ENCODE measurements around the gene TMEM198.

DNA sequence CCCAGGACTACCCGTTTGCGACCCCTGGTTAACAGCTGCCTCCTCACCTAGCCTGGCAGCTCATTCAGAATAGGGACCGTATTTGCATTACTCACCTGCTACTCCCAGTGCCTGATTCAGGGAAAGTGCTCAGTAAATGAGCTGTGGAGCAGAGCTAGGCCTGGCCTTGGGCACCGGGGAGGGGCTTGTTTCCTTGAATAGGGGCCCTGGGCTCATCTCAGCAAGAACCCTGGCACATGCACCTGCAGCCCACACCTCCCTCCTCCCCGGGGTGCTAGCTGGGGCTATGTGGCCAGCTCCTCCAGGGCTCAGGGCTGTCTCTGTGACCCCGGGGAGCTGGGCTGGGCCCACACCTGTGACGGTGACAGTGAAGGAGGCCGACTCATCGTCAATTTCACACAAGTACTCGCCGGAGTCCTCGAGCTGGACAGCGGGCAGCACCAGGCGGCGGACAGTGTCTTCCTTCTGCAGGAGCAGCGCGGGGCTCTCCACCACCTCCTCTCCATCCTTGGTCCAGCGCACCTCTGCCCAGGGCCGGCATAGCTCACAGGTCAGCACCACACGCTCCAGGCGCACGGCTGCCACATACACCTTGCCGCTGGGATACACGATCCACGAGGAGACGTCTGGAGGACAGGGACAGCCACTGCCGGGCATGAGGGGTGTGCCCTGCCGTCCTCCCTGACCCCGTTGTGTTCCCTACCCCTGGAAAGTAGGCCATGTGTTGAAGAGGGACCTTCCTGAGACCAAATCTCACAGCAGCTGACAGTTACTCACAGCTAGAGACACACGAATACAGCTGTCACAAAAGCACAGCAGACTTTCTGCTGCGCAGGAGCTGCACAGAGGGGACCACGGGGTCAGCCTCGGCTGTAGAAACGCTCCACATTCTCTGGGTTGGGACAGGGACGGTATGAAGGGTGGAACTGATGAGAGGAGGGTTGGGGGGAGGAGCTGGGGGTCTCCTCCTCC is 18.5 kb downstream of the TMEM198 start:
- TF ChIP-seq CTCF (conservative IDR thresholded peaks at IDR 0.05 in 1 of 2, IDR thresholded peaks at IDR 0.05 in 1 of 2; ENCODE audit: extremely low read depth in 1 of 2, insufficient read depth in 1 of 2, low read depth in 1 of 2, low read length in 2 of 2): no peak
- TF ChIP-seq EZH2 (IDR thresholded peaks at IDR 0.05; ENCODE audit: borderline replicate concordance, low read length): no peak
